Sigmoid colon (tissue), 7 donors: ENCODE measurements around the gene ACOD1. TPM values are rescaled to one million over a fixed set of nuclear protein-coding genes. Genes with fewer than 3 reads are reported as not detected.

Experiments
- DNase-seq: peaks from one replicate; pipeline ENCODE4 v3.0.0-alpha.2; 2019
- H3K27ac ChIP-seq, 4 donors: fragments of 200-600 bp; sonication (generic); one replicate each; pipeline ENCODE4 v1.5.1; 2016 to 2019; ENCODE audit warnings: mild to moderate bottlenecking in 1 of 4
- H3K27me3 ChIP-seq, 3 donors: fragments of 200-600 bp; sonication (generic); one replicate each; pipeline ENCODE4 v1.5.1; 2019; ENCODE audit warnings: mild to moderate bottlenecking in 1 of 3
- H3K36me3 ChIP-seq, 4 donors: fragments of 200-600 bp; sonication (generic); one replicate each; pipeline ENCODE4 v1.5.1; 2016 to 2019
- H3K4me1 ChIP-seq, 4 donors: fragments of 200-600 bp; sonication (generic); one replicate each; pipeline ENCODE4 v1.5.1; 2017 to 2019
- H3K4me3 ChIP-seq, 4 donors: fragments of 200-600 bp; sonication (generic); one replicate each; pipeline ENCODE4 v1.5.1; 2017 to 2019; ENCODE audit warnings: mild to moderate bottlenecking in 2 of 4, moderate library complexity in 1 of 4
- H3K9me3 ChIP-seq, 4 donors: fragments of 200-600 bp in 3 of 4; sonication (generic) in 3 of 4; one replicate each; pipeline versions ENCODE4 v1.5.1 to v1.6.1; 2013 to 2019
- EP300 ChIP-seq, 4 donors: sonication (generic); formaldehyde crosslinking; IDR thresholded peaks; one replicate each; pipeline ENCODE4 v1.6.1; 2017; ENCODE audit warnings: antibody characterized with exemption in 4 of 4
- POLR2A ChIP-seq, 2 donors: fragments of 450-650 bp; IDR thresholded peaks; one replicate each; pipeline ENCODE4 v1.6.1; 2016; ENCODE audit warnings: antibody characterized with exemption in 2 of 2, mild to moderate bottlenecking in 2 of 2, moderate library complexity in 2 of 2
- POLR2AphosphoS5 ChIP-seq, 4 donors: sonication (generic); formaldehyde crosslinking; IDR thresholded peaks; one replicate each; pipeline ENCODE4 v1.6.1; 2017; ENCODE audit warnings: antibody characterized with exemption in 4 of 4
- WGBS, 2 donors: extraction: QIAGEN DNeasy Blood & Tissue Kit; methylation state at CpG; one replicate each; pipeline ENCODE4 v1.1.7; 2013; 5-methylcytosine and 5-hydroxymethylcytosine counted together
- intact Hi-C: fragments of 100-400 bp; cut with DNase I; formaldehyde crosslinking; loops from one replicate; pipeline ENCODE4 v1.15.1; 2023
- polyA plus RNA-seq, 3 donors: library from polyadenylated mRNA; stranded (reverse); fragments of 200-250 nt; gene quantifications; one replicate each; pipeline ENCODE4 v1.2.3, GENCODE V29; 2013
- total RNA-seq, 4 donors: library from RNA; depleted of rRNA; stranded (reverse); fragments of >200 nt; gene quantifications; one replicate each; pipeline ENCODE4 v1.1.0, GENCODE V29; 2016
- TF ChIP-seq, protein P1 (sequence below), 4 experiments: fragments of 450-650 bp in 3 of 4; fragments of 200-600 bp in 1 of 4; IDR thresholded peaks; one replicate each; pipeline ENCODE4 v1.5.1; 2016 to 2019; ENCODE audit warnings: antibody characterized with exemption in 4 of 4, mild to moderate bottlenecking in 3 of 4, moderate library complexity in 2 of 4
- donor health status: healthy with polysubstance abuse.
- donor health status: Bipolar disorder and iron deficiency.
- donor health status: healthy.

ACOD1 gene
- total and polyA plus RNA-seq, 7 donors = 0.10 TPM; not detected in 6

DNA sequence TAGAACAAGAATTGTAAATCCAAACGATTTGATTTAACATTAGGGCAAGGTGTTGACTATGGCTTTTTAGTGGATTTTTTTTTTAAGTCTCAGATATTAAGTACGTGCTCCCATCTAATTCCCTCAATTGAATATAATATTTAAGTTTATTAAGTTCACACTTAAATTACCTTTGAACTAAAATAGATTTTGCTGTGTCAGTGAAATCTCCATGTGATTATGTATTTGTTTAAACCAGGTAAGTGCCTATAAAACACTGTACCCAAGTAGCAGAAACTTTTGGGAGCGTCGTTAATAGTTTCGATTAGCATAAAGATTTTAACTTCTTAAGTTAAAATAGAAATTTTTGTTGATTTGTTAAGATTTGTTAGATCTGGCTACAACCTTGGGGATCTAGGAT lies 45.2 kb downstream of the ACOD1 start:
- H3K27me3 ChIP-seq = no peaks in the 10 kb centered on the region
- H3K4me3 ChIP-seq = no peak overlapping the region
- H3K9me3 ChIP-seq = no peaks in the 10 kb centered on the region
- TF ChIP-seq, protein P1, sequence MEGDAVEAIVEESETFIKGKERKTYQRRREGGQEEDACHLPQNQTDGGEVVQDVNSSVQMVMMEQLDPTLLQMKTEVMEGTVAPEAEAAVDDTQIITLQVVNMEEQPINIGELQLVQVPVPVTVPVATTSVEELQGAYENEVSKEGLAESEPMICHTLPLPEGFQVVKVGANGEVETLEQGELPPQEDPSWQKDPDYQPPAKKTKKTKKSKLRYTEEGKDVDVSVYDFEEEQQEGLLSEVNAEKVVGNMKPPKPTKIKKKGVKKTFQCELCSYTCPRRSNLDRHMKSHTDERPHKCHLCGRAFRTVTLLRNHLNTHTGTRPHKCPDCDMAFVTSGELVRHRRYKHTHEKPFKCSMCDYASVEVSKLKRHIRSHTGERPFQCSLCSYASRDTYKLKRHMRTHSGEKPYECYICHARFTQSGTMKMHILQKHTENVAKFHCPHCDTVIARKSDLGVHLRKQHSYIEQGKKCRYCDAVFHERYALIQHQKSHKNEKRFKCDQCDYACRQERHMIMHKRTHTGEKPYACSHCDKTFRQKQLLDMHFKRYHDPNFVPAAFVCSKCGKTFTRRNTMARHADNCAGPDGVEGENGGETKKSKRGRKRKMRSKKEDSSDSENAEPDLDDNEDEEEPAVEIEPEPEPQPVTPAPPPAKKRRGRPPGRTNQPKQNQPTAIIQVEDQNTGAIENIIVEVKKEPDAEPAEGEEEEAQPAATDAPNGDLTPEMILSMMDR (IDR thresholded peaks at IDR 0.05) = no peak
- TF ChIP-seq POLR2AphosphoS5 (IDR thresholded peaks at IDR 0.05) (no peak), POLR2A (IDR thresholded peaks at IDR 0.05) (no peak), EP300 (IDR thresholded peaks at IDR 0.05) (no peak)
- intact Hi-C loops = loop anchor here (2.0 to 10.0 kb wide), 4 partner anchors 33 to 349 kb away; partner anchors contain the start of genes FBXL3, KCTD12 and MYCBP2
- H3K36me3 ChIP-seq = peaks cover 0 to 30% (median 0%) of the 10 kb centered on the region in 4 donors
- no peak for DNase-seq
- H3K4me1 ChIP-seq = peaks cover 0 to 27% (median 12%) of the 10 kb centered on the region in 4 donors
- H3K27ac ChIP-seq = peak overlapping the region; percentile 79 to 93 (median 91)
- WGBS, 2 donors = 81 to 86% methylated on average over 5 of the region's 5 CpGs

DNA sequence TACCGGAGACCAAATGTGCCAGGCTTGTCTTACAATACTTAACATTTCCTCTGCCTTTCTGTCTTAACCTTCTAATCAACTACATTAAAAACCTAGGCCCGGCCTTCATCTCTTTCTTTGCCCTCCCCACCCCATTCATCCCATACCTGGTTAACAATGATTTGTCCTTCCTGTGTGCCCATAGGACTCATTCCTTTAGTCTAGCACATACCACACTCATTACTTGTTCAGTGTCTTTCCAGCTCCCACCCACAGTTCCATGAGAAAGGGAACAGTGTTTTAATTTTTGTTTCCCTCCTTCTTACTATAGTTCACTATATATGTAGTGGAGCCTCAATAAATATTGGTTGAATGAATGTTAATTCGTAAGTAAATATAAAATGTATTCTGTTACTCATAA lies 46.0 kb downstream of the ACOD1 start:
- 96 to 97% methylated on average over 3 of the region's 3 CpGs for WGBS, 2 donors
- TF ChIP-seq POLR2A (IDR thresholded peaks at IDR 0.05) (no peak), POLR2AphosphoS5 (IDR thresholded peaks at IDR 0.05) (no peak), EP300 (IDR thresholded peaks at IDR 0.05) (no peak)
- TF ChIP-seq, protein P1 (IDR thresholded peaks at IDR 0.05) = no peak
- Histone ChIP-seq H3K4me3 (no peak overlapping the region), H3K4me1 (peaks cover 0 to 27% (median 12%) of the 10 kb centered on the region in 4 donors), H3K9me3 (no peaks in the 10 kb centered on the region), H3K36me3 (peaks cover 0 to 38% (median 2%) of the 10 kb centered on the region in 4 donors), H3K27me3 (no peaks in the 10 kb centered on the region), H3K27ac (peak overlapping the region in 2 of 4 donors; percentile 90 to 93)
- no peak for DNase-seq
- intact Hi-C loops = loop anchor here (10.0 kb wide), 2 partner anchors 331 to 349 kb away; partner anchors contain the start of gene MYCBP2

DNA sequence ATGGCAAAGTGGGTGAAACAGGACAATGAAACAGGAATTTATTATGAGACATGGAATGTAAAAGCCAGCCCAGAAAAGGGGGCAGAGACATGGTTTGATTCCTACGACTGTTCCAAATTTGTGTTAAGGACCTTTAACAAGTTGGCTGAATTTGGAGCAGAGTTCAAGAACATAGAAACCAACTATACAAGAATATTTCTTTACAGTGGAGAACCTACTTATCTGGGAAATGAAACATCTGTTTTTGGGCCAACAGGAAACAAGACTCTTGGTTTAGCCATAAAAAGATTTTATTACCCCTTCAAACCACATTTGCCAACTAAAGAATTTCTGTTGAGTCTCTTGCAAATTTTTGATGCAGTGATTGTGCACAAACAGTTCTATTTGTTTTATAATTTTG lies 52.2 kb downstream of the ACOD1 start:
- intact Hi-C loops = no loop called here
- TF ChIP-seq POLR2AphosphoS5 (IDR thresholded peaks at IDR 0.05) = no peak
- no peak for TF ChIP-seq EP300 (IDR thresholded peaks at IDR 0.05)
- no peak for TF ChIP-seq POLR2A (IDR thresholded peaks at IDR 0.05)
- TF ChIP-seq, protein P1 (IDR thresholded peaks at IDR 0.05) = no peak
- H3K27me3 ChIP-seq = no peaks in the 10 kb centered on the region
- H3K4me1 ChIP-seq = peaks cover 0 to 47% (median 31%) of the 10 kb centered on the region in 4 donors
- H3K9me3 ChIP-seq = no peaks in the 10 kb centered on the region
- 13 to 36% methylated on average over 1 of the region's 1 CpG for WGBS, 2 donors
- H3K4me3 ChIP-seq = no peak overlapping the region
- peaks cover 0 to 61% (median 8%) of the 10 kb centered on the region in 4 donors for H3K36me3 ChIP-seq
- DNase-seq = no peak
- peak overlapping the region in 1 of 4 donors; percentile 8 for H3K27ac ChIP-seq

DNA sequence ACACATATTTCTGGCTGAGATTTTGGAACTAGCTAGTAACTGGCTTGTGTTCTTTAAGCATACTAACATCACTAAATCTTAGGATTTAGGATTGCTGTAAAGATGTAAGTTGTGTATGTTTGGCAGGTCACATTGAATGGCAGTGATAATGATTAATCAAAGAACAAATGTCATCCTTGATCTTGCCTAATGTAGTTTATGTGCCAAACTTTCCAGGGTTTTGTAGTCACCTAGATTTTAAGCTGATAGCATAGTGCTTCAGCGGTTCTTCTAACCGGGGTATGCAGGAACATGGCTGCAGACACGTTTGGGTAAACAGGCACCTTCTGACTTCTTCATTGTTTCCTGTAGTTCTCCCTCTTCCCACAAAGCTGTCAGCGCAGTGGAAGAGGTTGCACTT lies 53.2 kb downstream of the ACOD1 start:
- no peaks in the 10 kb centered on the region for H3K27me3 ChIP-seq
- no peak overlapping the region for H3K4me3 ChIP-seq
- peaks cover 0 to 54% (median 31%) of the 10 kb centered on the region in 4 donors for H3K4me1 ChIP-seq
- 73 to 74% methylated on average over 4 of the region's 4 CpGs for WGBS, 2 donors
- H3K9me3 ChIP-seq = no peaks in the 10 kb centered on the region
- intact Hi-C loops = no loop called here
- TF ChIP-seq POLR2A (IDR thresholded peaks at IDR 0.05) = no peak
- no peak for TF ChIP-seq POLR2AphosphoS5 (IDR thresholded peaks at IDR 0.05)
- TF ChIP-seq EP300 (IDR thresholded peaks at IDR 0.05) = no peak
- TF ChIP-seq, protein P1 (IDR thresholded peaks at IDR 0.05) = no peak
- peaks cover 0 to 58% (median 8%) of the 10 kb centered on the region in 4 donors for H3K36me3 ChIP-seq
- DNase-seq = no peak
- peak overlapping the region in 3 of 4 donors; percentile 20 to 46 (median 33) for H3K27ac ChIP-seq
